Measurements from ENCODE around the gene PDE5A.

PDE5A gene

DNA sequence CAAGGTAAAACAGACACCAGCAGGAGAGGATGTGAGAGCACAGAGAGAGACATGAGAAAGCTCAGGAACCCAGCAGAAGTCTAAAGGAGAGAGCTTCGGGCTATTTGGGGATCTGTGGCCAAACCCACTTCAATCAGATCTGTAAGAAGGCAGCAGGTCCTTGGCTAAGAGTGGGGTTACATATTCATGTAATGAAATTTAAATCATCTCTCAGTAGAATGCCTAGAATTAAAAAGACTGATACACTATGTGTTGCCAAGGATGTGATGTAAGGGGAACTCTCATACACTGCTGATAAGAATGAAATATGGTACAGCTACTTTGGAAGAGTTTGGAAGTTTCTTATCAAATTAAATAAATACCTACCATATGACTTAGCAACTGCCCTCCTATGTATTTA lies 35.8 kb downstream of the PDE5A start:
- no peak overlapping the region for H3K4me3 ChIP-seq
- no peak overlapping the region for H3K27ac ChIP-seq

DNA sequence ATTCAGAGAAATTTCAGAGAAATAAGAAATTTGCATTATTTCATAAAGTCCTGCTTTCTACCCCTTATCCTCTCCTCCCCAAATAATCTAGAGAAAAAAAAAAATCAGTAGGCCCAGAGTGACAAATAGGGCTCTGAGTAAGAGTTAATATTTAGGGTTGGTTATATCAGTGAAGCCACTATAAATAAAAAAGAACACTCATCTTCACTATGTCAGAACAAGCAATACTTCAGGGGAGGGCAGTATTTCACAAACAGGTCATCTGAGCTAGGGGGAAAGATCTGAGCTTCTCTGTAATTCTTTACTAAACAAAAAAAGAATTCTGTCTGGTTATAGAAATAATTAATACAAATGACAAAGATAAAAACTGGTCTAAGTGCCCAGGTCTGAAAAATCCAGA lies 39.4 kb downstream of the PDE5A start:
- no peak overlapping the region for H3K27ac ChIP-seq
- no peak overlapping the region for H3K4me3 ChIP-seq

DNA sequence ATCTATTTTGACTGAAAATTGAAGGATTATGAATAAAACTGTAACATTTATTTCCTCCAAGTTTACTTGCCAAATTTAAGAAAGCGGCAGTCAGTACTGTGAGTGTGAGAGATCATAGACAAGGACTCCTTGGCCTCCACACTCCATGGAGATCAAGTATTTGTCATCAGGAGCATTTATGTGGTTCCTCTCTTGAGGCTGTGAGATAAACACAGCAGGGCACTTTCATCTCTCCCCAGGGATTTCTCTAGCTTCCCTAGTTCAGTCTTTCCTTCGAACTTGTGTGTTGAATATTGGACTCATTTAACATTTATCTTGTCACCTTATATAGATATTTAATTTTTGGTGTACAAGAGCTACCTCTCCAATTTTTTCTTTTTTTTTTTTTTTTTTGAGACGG lies 40.8 kb downstream of the PDE5A start:
- Histone ChIP-seq H3K27ac (no peak overlapping the region), H3K4me3 (no peak overlapping the region)

DNA sequence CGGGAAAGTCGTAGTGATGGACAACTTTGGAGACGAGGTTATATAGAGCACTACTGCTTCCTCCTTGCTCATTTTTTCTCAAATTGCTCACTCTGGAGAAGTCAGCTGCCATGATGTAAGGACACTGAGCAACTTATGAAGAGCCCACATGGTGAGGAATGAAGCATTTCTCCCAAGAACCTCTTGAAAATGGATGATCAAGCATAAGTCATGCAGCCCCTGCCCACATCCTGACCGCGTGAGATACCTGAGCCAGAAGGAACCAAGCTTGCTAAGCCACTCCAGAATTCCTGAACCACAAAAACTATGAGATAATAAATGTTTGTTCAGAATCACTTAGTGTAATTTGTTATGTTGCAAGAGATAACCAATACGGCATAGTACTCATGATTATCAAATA lies 42.8 kb downstream of the PDE5A start:
- H3K27ac ChIP-seq, result no peak overlapping the region
- no peak overlapping the region for H3K4me3 ChIP-seq

DNA sequence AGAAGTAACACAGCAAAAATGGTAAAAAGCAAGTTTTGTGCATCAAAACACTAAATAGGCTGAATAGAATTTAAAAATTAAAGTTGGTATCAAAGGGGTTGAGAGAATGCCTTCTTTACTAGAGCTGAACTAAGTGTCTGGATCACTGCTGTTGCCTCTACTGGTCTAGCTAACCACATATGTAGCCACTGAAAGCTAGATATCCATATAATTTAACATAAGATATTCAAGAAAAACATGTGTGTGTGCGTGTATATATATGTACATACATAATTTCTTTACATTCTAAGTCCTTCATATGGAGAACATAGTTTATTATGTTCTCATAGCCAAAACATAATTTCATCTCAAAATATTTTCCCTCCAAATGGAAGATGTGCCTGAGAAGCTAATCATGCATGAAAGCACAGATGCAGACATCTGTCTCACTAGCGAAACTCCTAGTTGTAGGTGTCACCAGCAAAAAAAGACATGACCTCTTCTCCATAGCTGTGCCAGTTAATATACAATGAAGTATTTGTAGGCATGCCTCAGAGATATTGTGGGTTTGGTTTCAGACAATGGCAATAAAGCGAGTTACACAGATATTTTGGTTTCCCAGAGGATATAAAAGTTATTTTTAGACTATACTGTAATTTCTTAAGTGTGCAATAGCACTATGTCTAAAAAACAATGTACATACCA lies 47.3 kb downstream of the PDE5A start:
- Histone ChIP-seq H3K27ac (no peak overlapping the region), H3K4me3 (no peak overlapping the region)

DNA sequence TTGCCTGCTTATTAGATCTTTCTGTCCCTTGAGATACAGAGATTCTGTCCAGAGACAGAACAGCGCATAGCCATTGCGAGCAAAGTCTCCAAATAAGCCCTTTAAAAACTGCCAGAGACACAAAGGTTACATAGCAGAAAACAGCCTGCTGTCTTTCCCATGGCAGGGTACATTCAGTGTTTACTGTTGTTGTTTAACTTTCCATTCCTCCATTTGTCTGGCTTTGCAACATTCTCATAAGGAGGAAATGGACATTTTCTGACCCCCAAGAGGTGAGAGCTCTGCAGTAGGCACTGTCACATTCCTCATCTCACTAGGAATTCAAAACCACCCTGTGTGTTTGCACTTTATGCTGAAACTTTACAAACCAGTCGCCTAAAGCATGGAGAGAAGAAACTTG lies 48.3 kb downstream of the PDE5A start:
- H3K27ac ChIP-seq, result no peak overlapping the region

DNA sequence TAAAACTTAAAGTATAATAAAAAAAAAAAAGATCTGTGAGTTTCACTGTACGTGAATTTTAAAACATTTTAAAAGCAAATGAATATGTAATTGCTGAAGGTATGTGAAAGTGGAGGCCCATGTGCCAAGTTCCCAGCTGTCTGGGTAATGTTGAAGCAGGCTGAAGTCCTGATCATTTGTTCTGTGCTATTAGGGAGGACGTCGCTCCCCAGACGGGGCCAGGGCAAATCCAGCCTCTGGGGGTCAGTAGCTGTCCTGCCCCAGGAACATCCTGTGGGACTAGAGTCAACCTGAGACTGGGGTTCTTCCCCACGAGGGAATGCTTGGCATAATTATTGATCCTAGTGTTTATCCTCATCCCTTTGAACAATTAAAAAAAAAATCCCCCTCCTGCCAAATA lies 48.8 kb downstream of the PDE5A start:
- Histone ChIP-seq H3K4me3 (no peak overlapping the region), H3K27ac (no peak overlapping the region)

More for the DNA sequence above, 48.3 kb downstream of the PDE5A start:
- H3K4me3 ChIP-seq, result no peak overlapping the region

DNA sequence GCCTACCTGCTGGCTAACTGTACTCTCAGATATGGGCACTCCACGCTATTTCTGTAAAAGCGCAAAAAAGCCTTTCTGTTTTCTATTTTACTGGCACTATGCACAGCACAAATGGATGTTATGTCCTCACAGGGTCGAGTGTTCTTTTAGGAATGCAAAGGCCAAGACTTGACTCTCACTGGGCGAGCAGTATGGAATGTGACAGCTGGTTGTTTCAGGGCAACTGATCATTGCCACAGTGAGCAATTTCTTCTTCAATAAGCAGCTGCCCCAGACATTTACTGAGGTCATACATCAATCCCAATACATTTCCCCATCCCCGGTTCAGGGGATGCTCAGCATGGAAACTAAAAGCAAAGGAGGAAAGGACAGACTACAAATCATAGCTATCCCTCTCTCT lies 58.2 kb downstream of the PDE5A start:
- H3K4me3 ChIP-seq, result no peak overlapping the region
- no peak overlapping the region for H3K27ac ChIP-seq

DNA sequence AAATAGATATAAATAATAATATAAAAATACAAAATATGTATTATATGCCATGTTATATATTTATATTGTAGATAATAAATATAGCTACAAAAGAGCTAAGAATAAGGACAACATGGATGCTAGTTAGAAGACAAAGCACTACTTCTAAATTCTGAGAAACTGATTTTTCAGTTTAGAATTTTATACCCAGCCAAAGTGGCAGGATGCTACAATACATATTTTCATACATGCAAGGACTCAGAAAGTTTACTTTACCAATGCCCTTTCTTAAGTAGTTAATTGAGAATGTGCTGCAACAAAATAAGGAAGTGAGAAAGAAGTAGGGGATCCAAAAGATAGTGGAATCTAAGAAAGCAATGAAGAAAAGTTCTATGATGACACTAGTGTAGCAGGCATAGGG lies 64.5 kb downstream of the PDE5A start:
- H3K27ac ChIP-seq, result no peak overlapping the region
- H3K4me3 ChIP-seq, result no peak overlapping the region

DNA sequence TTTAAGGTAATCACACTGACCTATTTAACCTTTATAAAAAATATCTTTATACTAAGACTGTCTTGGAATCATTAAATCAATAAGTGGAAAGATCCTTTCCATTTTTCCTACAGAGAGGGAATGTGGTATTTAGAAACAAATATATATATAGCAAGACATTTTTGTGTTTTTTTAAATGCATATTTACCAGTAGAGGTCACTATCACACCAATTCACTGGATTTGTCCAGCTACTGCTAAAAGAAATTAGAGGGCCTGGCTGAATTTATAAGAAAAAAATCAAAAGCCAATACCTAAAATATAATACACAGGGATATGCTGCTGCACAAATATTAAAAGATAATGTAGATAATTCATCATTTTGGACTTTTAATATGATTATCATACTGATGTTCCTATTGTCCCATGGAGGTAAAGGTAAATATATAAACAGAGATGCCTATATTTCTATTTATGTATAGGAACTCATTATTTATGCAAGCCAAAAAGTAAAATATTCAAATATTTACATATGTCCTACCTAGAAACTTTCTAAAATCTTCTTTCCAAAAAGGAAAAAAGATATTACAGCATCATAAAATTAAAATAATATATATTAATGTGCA lies 69.5 kb downstream of the PDE5A start:
- Histone ChIP-seq H3K4me3 (no peak overlapping the region), H3K27ac (no peak overlapping the region)

DNA sequence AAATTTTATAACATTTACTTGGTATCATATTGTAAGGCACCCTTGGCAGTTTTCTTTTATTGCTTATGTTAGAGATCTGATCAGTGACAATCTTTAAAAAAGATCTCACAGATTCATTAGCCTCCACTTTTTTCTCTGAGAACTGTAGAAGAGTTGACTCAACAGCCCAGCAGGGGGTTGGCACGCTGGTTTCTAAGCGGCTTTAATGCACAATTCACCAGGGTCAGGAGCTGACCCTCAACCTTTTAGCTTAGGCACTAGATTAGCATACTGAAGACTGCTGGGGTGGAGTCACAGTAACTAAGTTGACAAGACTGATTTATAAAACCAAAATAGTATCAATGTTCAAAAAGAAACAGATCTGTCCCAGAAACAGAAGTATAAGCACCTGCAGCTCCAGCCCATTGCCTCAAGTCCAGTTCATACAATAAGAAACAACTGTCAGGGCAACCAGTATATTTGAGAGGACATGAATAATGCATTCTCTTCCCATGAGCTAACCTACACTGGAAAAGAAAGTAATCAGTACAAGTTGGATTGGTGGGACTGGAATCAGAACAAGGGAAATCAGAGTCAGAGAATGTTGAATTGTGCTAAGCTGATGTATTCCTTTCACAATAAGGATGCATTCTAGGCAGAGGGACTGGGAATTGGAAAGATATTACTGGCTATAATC lies 77.6 kb downstream of the PDE5A start:
- no peak overlapping the region for H3K4me3 ChIP-seq
- no peak overlapping the region for H3K27ac ChIP-seq

DNA sequence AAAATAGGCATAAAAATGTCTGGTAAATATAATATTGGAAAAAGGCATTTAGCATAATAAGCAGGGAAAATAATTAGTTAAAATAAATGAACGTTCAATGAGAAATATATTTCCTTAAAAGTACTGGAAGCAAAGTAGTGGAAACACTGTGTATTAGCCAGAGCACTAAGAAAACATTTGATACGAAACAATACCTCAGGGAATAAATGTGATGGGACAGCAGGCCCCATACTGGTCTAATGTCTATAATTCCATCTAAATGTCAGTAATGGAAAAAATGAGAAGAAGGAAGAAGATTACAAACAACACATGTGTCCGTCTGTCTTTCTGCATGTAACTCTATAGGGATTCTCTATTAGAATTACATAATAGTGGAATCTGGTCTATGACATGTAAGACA lies 79.0 kb downstream of the PDE5A start:
- Histone ChIP-seq H3K27ac (no peak overlapping the region), H3K4me3 (no peak overlapping the region)

DNA sequence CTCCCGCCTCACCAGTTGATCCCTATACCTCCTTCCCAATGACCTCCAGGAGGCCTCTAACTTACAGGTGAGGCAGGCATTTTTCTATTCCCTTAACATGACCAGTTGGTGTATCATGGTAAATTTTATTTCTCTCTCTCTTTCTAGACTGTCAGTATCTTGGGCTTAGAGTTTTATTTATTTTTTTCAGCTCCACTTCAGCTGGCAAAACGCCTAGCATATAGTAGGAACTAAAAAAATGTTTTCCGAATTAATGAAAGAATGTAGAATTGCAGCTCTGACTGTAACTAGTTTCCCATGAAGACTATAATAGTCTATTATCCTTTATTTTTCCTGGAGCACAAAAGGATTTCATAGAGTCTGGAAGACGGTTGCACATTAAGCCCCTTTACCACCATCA lies 84.8 kb downstream of the PDE5A start:
- H3K27ac ChIP-seq, result peak overlapping the region in 1 of 21 experiments; percentile 32

DNA sequence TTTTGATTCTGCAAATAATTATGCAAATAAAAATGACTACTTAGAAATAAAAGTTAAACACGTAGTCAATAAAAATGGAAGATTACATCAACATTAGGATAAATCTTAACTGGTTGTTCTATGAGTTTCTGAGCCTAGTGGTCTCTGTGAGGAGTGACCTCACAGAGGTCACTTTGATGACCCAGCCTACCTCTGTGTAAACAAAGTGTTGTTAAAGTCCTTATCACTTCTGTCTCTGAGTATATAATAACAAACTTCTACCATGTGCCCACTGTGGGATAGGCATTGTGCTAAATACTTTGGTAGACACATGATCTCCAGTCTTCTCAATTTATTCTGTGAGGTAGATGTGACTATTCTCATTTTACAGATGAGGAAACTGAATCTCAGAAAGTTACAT lies 85.4 kb downstream of the PDE5A start:
- Histone ChIP-seq H3K4me3 (no peak overlapping the region), H3K27ac (peak overlapping the region in 1 of 21 experiments; percentile 32)

More for the DNA sequence above, 84.8 kb downstream of the PDE5A start:
- no peak overlapping the region for H3K4me3 ChIP-seq

DNA sequence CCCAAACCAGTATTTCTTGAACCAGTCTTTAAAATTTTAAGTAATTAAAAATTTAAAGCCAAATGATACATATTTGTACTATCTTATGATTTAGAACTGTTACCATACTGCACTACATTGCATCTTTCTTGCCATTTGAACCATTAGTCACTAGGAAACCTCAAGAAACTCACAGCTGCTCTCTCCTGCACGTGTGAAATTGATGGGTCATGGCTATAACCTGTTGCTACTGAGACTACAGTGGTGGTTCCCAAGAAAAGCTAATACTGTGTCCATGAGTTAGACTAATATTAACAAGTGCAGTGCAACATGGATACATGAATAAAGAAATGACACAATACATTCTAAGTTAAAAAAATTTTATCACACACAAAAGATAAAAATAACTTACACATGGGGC lies 88.4 kb downstream of the PDE5A start:
- Histone ChIP-seq H3K4me3 (no peak overlapping the region), H3K27ac (no peak overlapping the region)

DNA sequence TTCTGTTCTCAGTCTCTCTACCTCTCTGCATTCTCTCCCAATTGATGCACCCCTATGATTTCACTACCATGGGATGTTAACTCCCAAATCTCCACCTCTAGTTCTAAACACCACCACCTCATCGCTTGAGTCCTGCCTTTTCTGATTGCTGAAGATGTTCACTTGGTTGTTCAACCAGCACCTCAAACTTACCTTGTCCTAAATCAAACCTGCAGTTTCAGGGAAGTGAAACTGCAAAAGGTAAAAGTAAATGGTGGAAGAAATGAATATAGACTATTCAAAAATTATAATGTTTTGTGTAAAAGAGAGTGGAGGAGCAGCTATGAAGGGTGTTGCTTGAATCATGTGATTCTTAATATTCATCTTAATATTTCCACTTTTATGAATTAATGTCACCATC lies 91.0 kb downstream of the PDE5A start:
- Histone ChIP-seq H3K27ac (no peak overlapping the region), H3K4me3 (no peak overlapping the region)

DNA sequence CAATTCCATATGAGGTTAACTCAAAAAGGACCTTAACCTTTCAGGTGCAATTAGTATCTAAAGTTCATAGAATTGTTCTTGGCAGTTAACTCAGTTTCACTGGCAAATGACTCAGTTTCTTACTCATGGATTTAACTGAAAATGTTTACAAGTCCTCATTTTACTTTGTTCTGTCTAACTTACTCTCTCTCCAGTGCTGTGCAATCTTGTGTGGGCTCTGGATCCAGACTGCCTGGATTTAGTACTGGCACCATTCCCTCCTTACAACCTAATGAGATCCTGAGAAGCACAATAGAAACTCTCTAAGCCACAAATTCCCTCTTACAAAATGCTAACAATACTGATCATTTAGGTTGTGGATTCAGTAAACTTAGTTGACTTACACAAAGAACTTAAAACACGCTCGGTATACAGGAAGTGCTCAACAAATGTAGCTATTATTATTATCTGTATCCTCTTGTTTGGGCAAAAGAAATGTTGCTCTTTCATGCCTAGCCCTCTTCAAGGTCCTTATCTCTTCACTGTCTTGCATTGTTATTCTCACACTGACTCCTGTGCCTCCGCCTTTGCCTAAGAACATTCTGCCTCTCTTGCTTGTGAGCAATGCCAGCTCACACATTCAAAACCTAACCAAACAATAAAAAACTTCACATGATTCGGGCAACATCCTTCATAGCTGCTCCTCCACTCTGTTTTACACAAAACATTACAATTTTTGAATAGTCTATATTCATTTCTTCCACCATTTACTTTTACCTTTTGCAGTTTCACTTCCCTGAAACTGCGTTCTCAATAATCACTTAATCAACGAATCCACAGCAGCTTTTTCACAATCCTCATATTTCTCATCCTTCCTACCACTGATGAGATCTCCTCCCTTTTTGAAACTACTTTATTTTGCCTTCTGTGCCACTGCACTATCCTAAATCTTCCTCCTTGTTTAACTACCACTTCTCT lies 91.8 kb downstream of the PDE5A start:
- no peak overlapping the region for H3K4me3 ChIP-seq
- H3K27ac ChIP-seq, result no peak overlapping the region

DNA sequence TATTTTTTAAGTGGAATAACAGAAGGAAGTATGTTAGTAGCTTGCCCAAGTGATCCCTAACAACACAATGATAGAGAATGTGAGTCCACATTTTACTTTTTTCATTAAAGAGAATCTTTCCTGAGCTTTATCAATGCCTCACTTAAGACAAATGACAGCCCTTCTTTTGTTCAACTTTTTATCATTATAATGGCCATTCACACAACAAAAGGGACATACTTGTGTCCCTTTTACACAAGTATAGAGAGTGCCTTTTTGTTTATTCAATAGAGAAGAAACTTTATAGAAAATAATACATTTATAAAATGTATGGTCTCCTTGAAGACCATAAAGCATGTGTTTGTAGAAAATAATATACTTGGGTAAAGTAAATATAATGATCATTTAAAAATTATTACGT lies 96.3 kb downstream of the PDE5A start:
- H3K4me3 ChIP-seq, result no peak overlapping the region
- H3K27ac ChIP-seq, result no peak overlapping the region

DNA sequence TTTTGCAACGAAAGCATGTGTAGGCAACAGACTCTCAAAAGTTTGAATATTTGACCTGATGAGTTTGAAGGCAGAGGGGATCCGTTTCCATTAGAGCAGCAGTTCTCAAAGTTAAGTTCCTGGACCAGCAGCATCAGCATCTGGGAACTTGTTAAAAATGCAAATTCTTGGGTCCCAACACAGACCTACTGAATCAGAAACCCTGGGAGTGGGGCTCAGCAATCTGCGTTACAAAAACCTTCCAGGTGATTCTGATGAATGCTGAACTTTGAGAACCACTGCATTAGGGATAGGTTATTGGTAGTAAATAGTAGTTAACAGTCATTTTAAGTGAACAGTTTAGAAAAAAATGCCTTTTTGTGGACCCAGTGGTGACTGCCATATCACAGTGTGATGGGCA lies 98.8 kb downstream of the PDE5A start:
- Histone ChIP-seq H3K27ac (no peak overlapping the region), H3K4me3 (no peak overlapping the region)

DNA sequence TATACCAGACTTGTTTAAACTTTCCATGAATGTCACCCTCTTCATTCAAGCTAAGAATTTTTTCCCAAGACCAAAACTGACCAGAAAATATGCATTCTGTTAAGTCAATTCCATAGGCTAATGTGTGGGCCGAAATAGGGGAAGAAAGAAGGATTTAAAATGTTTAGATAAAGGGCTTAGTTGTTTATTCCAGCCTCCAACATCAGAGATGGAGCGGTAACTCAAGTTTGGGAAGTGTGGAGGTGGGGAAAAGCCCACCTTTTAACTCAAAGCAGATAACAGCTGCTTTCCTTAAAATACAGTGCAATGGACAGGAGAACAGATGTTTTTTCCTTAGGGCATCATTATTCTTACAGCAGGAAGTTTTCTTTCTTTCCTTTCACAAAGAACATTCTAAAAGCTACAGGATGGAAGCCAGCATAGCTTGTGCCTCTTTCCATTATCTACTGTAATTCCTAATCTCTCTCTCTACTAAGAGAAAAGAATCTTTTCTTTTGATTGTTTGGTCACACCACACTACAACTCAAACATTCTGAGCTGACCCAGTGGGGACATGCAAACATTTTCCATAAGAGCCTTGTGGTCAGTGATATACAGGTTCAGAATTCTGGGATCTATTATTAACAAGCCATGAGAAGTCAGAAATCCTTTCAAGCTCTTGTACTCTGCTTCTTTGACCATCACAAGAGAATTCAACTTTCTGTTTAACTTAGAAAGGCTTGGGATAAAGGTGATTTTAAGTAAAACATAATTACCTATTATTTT lies 101.6 kb downstream of the PDE5A start:
- Histone ChIP-seq H3K4me3 (no peak overlapping the region), H3K27ac (no peak overlapping the region)

Data from skin epidermis (tissue), 12 donors.